ENCODE data around the gene SPDYE4.

Gene SPDYE4

GRCh38 chr17:8708025-8708461 lies 50.3 kb downstream of the SPDYE4 start:
- no peak for FAIRE-seq

- no peak for FAIRE-seq
Measured at GRCh38 chr17:8707332-8708024, 50.9 kb downstream of the SPDYE4 start.

GRCh38 chr17:8706431-8706830 lies 51.9 kb downstream of the SPDYE4 start:
- FAIRE-seq, result no peak

GRCh38 chr17:8705427-8705826 lies 52.9 kb downstream of the SPDYE4 start:
- no peak for FAIRE-seq

GRCh38 chr17:8703001-8703400 lies 55.3 kb downstream of the SPDYE4 start:
- FAIRE-seq, result no peak

GRCh38 chr17:8701754-8702153 lies 56.6 kb downstream of the SPDYE4 start:
- FAIRE-seq, result no peak

- FAIRE-seq, result no peak
Measured at GRCh38 chr17:8701221-8701620, 57.1 kb downstream of the SPDYE4 start.

All from A204.1 (cell line).